DMS 273 (cell line): ENCODE results near the gene EYS.
"Not testable (repeated sequence)": the region's sequence is repeated elsewhere in the genome, so short reads cannot be mapped to it uniquely, and the experiment has no call there.

Experiments
- DNase-seq: peaks from one replicate; lab custom pipeline; 2025; ENCODE audit not compliant: unreplicated experiment; lab: John Stamatoyannopoulos, UW

Gene EYS

DNA sequence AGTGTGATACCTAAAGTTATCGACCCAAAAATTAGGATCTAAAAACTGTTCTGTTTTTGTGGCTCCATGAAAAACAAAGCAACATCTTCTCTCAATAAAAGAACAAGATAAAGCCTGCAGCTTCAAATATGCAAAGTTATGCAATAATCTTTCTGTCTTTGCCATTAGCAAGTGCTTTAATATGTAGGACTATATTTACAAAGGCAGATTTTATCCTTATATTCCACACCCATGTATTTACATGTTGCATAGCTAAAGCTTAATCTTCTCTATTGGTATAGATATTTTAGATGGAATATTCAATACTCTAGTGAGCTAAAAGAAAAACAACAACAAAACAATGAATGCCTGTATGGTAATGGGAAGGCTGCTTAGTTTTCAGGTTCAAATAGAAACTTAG is 1443.2 kb downstream of the EYS start:
- no peak for DNase-seq

DNA sequence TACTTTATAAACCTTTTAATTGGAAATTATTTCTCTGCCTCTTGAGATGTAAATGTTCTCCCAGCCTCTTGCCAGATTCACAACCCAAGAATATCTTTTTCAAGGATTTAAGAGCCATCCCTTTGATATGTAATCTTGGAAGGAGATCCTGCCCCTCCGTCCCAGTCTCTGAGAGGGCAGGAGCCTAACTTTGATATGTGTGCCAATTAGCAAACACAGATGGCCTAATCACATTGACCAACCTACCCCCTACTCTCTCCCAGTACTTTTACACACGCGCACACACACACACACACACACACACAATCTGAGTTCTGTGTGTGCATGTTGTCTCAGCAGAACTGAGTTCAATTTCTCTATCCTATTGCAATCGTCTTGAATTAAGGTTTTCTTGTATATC is 1447.7 kb downstream of the EYS start:
- DNase-seq: peak; percentile 11

DNA sequence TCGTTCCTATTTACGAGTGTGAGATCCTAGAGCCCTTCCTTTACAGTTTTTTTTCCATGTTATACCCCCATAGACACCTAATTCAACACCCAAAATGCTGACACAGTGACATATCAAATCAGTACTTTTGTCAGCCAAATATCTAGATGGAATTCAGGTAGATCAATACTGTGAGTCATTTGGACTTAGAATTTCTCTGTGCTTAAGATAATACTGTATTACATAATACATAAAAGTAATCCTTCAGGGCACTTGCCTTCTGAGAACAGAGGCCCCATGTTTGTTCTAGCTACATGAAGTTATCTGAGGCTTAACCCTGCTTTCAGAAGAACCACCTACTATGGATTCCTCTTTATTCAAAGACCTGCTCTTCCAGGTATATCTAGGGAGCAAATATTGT is 1448.3 kb downstream of the EYS start:
- DNase-seq: no peak

DNA sequence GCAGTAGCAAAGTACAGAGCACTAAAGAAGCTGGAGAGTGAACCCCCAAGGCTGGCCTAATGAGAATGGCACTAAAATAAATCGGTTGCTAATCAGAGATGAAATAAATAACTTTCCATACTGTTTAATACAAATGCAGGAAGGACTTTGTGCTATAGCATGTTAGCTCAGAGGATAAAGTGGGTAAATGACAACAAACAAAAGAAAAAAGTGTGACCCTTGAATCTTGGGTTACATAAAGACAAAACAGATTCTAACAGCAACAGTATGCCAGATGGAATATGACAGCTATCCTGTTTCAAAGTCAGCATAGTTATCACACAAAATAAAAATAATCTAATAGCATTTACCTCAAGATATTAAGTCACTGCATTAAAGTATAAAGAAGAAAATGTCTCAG is 1448.7 kb downstream of the EYS start:
- DNase-seq: no peak

DNA sequence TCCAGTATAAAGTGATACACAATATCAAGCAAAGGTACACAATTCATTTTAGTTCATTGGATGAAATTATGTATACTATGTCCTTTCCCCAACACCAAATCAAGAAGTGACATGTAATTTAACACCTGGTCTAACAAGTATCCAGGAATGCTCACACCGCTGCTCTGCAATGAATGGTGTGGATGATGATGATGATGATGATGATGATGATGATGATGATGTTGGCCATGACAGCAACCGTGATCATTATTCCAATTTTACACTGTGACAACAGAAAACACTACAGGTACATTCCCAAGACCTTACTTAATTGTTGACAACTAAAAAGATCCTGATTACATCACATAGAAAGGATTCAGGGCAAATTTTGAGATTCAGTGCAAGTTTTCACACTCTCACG is 1449.4 kb downstream of the EYS start:
- DNase-seq: no peak

DNA sequence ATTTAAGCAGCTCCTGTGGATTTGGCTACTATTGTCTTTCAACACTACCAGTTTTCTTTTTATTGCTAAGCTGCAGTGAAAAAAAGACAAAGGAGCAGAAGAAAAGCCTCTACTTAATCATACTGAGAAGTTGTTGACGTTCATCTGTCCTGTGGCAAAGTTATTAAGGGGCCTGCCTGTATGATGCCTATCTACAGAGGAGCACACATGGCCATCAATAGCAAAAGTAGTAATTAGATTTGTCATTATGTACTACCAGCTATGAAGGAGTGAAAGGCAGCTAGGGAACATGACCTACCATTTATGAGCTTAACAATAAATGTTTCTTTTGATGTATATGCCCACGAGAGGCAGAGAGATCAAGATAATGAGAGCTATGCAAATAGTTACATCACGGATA is 1450.5 kb downstream of the EYS start:
- no peak for DNase-seq

DNA sequence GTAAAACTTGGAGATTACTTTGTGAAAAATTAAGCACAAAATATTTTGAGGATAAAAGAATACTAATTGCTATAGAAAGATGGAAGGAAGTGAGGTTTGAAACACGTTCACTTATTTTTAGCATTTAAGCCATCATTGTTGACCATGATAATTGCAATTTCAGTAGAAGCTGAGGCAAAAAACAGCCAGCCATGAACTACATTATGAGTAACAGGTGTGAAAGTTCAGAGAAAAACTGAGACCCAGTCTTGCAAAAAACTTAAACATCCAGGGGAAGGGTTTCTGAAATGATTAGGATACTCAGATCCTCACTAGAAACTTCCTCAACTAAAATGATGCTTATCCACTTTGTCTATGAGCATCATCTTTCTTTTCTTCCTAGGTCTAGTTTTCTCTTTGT is 1452.0 kb downstream of the EYS start:
- no peak for DNase-seq

DNA sequence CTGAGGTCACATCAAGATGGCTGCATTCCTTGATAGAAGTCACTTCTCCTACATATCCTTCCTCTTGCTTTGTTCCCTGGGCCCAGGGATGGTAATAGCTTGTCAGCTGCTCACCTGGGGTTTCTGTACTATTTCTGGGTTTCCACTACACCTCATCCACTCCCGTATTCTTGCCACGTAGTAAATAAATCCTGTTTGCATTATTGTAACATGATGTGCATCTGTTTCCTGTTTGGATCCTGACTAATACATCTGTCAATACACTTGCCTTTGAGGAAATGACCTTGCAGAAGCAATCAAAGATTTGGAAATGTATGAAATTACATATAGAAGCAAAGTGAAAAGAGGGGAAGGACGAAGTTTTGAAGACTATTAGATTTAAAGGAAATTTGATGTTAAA is 1452.5 kb downstream of the EYS start:
- DNase-seq: no peak

DNA sequence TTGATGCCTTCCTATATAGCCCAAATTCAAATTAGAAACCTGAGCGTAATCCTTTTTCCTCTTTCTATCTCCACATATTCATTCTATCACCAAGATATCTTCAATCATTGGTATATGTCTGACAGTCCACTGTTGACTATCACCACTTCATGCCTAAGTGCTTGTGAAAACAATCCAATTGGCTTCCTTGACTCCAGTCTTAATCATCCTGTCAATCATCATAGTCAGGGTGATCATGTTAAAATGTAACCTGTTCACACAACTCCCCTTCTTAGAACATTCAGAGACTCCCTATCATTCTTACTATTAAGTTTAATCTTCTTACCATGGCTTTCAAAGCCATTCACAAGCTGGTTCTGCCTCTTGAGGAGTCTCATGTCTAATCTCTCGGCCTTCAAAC is 1454.8 kb downstream of the EYS start:
- DNase-seq: no peak

DNA sequence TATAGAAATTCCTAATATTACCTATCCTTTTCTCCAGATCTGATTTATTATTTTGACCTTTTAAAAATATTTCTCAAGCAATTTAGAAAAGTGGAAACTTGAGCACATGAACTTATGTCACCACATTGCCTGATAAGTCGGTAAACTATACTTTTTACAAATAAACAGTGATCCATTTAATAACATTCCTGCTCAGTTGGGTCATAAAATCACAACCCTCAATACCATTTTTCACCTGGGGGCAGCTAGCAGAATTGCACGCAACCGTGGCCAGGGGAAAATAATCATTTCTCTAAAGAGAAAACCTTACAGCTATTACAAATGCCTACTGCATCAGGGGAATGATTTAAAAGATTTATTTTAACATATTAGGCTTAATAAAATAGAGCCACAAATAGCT is 1456.9 kb downstream of the EYS start:
- no peak for DNase-seq

DNA sequence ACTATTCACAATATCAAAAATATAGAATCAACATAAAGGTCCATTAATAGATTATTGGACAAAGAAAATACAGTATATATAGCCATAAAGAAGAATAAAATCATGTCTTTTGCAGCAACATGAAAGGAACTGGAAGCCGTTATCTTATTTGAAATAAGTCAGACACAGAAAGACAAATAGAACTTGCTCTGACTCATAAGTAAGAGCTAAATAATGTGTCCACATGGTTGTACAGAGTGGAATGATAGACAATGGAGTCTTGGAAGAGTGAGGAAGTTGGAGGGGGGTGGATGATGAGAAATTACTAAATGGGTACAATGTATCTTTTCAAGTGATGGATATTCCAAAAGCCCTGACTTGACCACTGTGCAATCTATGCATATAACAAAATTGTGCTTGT is 1457.9 kb downstream of the EYS start:
- DNase-seq: no peak

DNA sequence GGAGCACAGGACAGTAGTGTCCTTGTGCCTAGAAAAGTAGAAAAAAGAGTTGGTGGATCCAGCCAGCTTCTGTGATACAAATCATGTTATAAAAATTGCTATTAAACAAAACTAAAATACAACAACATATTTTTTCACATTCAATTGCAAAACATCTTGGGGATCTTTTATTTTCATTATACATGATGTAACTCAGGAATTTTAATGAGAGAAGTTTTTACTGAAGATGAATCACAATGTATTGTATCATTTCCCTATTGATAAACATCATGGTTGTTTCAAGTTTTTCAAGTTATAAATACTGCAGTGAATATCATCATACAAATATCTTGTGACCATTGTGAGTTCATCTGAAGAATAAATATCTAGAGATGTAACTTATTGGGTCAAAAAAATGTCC is 1463.4 kb downstream of the EYS start:
- DNase-seq: no peak

DNA sequence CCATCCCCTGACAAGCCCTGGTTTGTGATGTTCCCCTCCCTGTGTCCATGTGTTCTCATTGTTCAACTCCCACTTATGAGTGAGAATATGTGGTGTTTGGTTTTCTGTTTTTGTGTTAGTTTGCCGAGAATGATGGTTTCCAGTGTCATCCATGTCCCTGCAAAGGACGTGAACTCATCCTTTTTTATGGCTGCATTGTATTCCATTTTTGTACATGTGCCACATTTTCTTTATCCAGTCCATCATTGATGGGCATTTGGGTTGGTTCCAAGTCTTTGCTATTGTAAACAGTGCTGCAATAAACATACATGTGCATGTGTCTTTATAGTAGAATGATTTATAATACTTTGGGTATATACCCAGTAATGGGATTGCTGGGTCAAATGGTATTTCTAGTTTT is 1468.1 kb downstream of the EYS start:
- DNase-seq: not testable (repeated sequence)

DNA sequence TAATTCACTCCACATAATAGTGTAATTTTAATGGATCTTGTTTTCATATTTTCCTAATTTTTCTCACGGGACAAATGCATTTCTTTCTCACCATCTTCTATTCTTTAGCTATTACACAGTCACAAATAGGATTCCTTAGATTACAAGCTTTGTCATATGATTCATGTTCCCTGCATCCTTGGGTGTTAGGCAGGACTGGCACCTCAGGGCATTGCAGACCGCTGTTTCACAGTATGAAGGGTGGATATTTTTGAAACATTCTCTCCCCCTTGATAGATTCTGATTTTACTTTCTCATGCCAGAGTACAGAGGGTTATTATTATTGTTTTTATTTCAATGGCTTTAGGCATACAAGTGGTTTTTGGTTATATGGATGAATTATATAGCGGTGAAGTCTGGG is 1469.0 kb downstream of the EYS start:
- no peak for DNase-seq

DNA sequence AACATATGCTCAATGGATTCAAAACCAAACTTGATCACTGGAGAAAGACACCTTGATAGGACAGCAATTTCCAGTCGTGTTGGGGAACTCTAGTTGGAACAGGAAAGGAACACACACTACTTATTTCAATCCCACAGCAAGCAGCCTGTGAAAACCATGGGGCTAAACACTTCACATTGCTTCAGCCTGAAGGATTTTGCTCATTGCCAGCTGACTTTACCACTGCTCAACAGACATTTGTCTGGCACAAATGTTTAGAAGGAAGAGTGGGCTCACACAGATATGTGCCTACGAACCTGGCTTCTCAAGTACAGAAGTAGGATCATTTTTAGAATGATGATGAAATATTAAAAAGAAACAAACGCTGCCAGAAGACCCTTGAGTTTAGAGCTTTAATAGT is 1473.3 kb downstream of the EYS start:
- DNase-seq: peak; percentile 13

DNA sequence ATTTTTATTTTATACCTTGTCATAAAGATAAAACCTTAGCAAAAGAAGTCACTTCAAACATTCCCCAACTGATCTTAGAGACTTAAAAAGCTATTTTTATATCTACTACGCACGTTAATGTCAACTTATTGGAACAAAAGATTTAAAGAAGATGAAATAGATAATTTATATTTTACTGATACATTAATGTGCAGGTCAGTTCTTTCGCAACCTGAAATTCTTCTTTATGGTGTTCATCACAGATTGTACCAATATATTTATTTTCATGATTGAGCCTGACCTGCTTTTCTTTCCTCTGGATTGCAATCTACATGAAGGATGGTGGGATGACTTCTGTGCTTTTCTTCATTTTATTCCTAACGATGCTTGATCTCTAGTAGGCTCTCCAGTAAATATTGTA is 1475.1 kb downstream of the EYS start:
- DNase-seq: no peak

DNA sequence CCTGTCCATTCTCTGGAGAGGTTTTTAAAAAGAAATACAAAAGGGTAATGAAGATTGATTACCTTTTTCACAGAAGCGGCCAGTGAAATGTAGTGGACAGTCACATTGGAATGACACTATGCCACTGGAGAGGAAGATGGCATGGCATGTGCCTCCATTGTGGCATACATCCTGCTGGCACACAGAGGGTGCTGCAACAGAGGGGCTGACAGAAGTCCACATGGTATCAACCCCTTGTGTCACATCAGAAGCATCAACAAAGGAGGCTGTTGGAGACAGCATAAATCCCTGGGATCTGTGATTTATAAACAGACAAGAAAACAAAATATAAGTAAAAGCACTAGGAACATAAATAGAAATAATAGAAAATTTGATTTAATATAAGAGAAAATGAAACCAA is 1476.5 kb downstream of the EYS start:
- peak; percentile 46 for DNase-seq

DNA sequence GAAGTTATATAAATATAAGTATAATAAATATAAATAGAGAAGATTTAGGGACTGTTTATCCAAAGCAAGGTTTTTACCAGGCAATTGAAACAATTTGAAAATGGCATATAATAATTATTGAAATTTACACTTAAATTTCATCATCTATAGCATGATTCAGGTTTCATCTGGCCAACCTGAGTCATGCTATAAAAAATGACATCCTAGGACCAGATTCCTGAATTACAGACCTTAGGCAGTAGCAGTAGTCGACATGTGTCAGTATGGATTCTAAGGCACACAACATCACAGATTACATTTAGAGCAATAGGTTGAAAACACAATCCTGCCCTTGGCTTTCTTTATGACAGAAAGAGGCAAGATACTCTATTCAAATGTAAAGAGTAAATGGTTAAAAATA is 1479.2 kb downstream of the EYS start:
- DNase-seq: no peak

DNA sequence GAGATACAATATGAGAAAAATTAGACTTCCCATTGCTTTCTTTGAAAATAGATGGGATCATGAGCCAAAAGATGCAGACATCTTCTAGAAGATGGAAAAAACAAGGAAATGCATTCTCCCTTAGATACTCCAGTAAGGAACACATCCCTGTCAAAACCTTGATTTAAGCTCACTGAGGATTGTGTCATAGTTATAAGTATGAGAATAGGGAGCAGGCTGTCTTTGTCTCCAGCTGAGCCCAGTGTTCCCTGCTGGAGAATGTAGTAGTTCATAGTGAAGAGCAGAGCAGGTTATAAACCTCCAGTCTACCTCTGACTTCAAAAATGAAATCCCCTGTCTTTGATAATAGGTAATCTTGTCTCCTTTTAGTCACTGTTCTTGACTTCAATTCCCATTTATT is 1481.5 kb downstream of the EYS start:
- peak; percentile 36 for DNase-seq

DNA sequence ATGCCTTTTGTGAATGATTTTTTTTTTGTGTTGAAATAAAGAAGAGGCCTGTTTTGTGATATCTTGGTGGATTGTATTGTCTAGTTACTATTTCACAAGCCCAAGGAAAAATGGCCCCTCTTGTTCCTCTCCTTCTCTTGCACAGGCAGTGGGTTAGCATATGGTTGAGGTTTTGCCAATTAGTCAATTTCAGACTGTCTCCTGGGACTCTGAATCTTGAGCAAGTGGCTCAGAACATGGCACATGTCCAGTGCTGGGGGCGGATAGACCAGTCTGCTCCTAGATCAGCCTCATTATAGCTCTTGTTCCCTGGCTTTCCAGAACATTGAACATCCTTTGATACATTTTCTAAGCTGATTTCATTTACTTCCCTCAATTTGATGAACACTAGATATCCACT is 1482.2 kb downstream of the EYS start:
- peak; percentile 95 for DNase-seq

DNA sequence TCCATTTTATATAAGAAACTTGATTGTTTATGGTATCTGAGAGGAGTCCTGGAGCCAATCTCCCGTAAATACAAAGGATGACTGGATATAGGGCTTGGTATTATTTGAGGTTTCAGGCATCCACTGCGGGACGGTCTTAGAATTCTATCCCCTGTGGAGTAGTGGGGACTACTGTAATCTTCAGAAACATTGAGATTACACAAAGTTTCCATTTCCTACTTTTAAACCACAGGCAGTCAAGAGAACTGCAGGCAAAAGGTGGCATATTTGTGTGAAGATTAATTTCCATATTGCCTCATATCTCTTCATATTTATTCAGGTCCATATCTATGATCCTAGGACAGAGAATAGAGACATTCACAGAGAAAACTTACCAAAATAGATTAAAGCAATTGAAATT is 1485.2 kb downstream of the EYS start:
- no peak for DNase-seq

DNA sequence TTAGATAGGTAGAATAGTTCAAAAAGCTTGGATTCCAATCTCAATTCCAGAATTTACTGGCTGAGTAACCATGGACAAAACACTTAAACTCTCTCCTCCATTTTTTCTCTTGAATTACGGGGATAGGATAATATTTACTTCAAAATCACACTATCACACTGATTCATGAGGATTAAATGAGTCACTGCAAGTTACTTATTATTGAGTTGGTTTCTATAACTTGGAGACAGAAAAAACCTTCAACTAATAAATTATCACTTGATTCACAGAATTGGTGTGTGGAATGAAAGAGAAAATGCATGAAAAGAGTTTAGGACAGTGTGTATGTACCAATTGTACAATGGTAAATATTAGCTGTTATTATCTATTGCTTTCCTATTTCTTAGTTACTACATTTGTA is 1486.2 kb downstream of the EYS start:
- DNase-seq: no peak

DNA sequence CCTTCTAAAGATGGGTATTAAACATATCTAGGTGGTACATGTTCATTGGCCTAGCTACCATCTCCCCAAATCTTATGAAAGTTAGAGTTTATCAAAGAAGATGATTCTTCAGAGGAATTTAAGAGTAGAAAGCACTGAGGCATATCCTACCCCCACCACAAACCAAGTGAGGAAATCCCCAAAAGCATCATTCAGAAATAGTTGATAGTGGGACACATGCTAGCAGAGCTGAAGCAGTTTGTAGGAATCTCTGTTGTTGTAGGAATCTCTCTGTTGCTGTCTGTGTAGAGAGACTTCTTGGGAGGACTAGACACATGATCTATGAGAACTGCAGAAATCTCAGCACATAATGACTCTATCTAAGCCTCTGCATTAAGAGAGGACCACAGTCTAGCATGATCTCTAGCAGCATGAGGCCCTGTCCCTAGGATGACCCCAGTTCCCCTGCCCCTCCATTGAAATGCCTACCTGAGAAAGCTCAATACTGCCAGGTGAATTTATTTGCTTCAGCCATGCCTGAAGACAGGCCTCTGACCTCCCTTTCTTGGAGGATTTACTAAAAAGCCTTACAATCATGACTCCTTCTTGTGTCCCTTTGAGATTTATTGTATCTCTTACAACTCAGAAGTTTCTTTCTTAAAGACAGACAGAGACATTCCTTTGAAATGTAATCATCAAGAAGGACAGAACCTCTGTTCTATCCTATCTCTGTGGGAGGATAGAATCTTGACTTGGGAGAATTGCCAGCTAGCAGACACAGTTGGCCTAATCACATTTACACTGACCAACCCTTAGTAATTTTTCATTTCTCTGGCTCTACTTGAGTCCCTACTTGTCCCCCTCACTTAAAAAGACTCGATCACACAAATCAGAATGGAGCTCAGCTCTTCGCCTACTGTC is 1489.1 kb downstream of the EYS start:
- DNase-seq: no peak
